Stimulated activated CD8-positive, alpha-beta memory T cell treated with anti-CD3 and anti-CD28 coated beads, Interleukin-15, amount 100 ng/mL, for 24 hours (primary cell): ENCODE data around the gene C16orf92.
"Not testable (repeated sequence)": the region's sequence is repeated elsewhere in the genome, so short reads cannot be mapped to it uniquely, and the experiment has no call there.

Experiments used
- DNase-seq: peaks from one replicate; pipeline ENCODE4 v3.0.0-alpha.2; 2020; ENCODE audit warnings: low read depth

Gene C16orf92

DNA sequence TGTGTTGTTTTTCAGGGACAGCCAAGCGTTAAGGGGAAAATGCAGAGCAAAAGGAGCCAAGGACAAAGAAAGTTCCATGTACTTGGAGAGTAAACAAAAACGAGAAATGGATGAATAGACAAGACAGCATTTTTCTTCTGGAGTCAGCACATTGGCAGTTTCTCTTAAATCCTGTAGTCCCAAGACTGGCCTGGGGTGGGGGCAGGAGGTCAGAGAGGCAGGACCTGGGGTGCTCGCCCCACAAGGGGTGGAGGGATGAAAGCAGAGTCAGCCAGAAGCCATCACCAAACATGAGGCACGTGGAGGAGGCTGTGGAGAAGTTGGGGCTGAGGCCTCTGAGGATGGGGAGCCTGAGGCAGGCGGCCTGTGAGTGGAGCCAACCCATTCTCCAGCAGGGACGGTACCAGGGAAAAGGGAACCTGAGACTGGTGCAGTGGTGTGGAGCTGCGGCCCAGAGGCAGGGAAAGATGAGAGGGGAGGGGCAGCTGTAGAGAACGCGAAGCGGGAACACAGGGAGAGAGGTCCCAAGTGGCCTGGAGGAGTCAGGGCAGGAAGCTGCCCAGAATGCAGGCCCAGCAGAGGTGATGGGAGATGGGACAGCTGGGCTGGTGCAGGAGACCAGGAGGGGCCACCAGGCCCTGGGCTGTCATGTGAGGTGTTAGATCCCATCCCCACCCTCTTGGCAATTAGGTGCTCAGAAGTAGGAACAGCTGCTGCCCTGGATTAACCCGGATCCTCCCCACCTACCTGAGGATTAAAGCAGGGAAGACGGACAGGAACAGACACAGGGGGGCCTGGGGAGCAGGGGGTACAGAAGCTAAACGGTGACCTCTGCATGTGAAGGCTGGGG, 4.8 kb downstream of the C16orf92 start:
- DNase-seq: no peak

DNA sequence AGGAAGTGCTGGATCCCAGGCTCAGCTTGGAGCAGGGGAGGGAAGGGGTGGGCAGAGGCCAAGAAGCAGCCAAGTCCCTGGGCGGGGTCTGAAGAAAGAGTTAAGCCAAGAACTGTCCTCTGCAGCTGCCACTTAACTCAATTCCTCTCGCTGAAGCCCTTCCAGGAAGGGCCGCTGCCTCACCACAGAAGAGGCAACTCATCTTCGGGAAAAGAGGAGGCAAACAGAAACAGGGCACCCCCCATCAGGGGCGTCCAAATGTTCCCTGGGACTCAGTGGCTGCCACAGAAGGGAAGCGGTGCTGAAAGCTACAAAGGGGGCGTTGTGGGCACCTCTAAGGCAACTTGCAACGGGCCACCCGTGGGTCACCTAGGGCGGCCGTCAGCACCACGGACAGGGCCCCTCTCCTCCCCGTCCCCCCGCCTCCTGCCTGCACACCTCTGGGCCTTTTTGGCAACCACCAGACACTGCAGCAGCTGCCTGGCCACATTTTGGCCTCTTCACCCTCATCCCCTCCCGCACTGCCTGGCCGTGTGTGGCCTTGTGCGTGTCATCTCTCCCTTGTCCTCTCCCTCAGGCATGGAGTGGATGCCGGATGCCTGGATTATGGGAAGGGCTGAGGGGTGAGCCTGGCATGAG, 5.6 kb downstream of the C16orf92 start:
- DNase-seq: no peak

DNA sequence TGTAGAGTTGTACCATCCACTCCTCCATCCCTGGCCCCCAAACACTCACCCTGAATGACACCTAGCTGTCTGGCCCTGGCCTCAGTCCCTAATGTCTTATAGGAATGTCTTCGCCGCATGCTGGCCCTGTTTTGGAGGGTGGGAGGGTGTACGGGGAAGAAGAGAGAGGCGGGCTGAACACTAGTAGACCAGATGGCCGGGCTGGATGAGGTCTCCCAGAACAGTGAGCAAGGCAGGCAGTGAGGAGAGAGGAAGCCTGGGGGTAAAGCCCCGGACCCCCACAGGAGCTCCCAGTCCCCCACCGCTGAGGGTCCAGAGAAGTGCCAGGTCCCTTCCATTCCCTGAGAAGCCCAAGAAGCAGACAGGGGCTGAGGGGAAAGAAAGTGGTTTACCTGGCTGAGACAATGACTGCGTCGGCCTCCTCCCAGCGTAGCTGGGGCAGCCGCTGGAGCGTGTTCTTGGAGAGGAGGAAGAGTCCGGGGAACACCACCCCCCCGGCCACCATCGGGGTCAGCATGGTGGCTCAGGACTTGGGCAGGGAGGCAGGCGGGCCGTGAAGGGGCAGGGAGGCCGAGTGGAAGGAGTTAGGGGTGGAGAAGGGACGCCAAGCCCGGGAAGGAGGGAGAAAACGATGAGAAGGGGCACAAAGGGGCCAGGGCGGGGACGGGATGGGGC, 7.2 kb downstream of the C16orf92 start:
- DNase-seq: no peak

DNA sequence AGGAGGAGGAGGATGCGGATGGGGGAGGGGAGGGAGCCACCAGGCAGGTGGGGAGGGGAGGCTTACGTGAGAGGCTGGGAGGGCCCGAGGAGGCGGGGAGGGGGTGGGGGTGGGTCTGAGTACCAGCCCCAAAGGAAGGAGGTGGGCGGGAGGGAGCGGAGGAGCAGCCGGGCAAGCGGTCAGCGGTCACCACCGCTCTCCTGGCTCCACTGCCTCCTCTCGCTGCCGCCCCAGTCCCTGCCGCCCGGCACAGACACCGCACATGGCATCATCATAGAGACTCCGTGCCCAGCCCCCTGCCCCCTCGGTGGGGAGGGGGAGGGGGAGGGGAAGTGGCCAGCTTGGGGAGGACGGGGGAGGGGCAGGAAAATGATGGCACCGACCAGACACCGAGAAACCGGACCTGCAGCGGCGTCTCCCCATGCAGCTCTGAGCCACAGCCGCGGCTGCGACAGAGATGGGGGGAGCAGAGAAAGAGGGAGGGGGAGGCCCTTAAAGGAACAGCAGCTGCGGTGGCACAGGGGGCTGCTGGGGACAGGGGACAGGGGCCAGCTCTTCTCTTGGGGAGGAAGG, 7.9 kb downstream of the C16orf92 start, which contains the start of gene TLCD3B:
Gene TLCD3B, minus strand, starts transcription at position 431 of the 573 bp plus-strand sequence. CDS start 744 bp downstream, outside the sequence.
- no peak for DNase-seq

- DNase-seq: no peak
These were observed 8.5 kb downstream of the C16orf92 start for GRCh38 chr16:30031477-30031918.

DNA sequence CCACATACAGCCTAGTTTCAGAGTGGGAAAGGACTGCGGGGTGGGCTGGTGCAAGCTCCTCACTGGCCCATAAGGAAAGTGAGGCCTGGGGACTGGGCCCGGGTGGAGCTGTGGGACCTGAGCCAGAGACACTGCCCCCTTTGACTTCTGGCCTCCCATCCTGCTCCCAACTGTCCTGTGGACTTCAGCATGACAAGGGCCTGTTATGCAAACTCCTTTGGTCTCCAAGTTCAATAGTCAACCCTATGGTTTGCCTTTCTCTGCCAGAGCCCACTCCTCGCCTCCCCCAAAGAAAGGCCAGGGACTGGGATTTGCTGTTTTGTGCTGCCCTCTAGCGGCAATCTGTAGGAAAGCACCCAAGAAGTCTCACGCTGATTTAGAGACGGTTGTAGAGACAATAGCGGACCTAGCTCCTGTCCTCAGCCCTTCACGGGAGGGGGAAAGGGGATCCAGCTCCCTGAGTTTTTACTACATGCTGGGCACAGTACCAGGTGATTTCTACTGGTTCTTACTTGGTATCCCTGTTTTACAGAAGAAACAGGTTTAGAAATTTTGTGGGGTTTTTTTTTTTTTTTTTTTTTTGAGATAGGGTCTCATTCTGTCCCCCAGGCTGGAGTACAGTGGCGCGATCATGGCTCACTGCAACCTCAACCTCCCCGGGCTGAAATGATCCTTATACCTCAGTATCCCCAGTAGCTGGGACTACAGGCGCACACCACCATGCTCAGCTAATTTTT, 9.3 kb downstream of the C16orf92 start:
- DNase-seq: no peak

DNA sequence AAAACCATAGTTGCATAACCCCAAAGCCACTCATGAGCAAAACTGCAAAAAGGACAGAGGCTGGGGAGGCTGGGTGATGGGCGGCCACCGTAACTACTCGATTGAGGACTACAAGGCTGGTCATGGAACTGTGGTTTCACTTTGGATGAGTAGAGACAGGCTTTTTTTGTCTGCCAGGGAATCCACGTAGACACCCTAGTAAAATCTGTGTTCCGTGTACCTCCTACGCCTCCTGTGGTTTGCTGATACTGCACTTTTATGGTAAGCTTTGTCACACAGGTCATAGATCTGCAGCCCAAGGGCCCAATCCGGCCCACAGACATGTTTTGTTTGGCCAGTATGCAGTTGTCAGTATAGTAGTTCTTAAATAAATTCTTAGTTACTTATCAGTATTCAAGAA, 10.3 kb downstream of the C16orf92 start:
- no peak for DNase-seq

DNA sequence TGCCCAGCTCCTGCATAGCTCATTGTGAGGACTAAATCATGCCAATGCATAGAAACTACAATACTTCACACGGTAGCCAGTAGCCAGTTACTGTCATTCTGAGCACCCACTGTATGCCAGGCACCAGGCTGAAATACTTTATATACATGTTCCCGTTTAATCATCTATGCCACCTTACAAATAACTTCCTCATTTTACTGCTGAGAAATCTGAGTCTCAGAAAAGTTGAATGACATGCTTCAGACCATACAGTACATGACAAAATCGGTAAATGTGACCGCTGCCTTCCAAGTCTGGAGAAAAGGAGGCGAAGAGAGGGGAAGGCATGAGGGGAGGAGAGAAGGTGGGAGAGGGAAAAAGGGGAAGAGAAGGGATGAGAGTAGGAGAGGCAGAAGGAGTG, 17.2 kb downstream of the C16orf92 start:
- DNase-seq: no peak

DNA sequence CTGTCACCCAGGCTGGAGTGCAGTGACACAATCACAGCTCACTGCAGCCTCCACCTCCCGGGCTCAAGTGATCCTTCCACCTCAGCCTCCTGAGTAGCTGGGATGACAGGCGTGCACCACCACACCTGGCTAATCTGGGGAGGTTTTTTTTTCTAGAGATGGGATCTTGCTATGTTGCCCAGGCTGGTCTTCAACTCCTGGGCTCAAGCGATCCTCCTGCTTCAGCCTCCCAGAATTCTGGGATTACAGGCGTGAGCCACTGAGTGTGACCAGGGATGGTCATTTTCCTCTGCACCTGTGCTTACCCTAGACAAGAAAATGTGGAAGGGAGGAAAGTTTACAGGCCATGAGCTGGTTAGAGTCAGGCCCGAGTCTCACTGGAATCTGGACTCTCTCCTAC, 17.7 kb downstream of the C16orf92 start:
- not testable (repeated sequence) for DNase-seq

DNA sequence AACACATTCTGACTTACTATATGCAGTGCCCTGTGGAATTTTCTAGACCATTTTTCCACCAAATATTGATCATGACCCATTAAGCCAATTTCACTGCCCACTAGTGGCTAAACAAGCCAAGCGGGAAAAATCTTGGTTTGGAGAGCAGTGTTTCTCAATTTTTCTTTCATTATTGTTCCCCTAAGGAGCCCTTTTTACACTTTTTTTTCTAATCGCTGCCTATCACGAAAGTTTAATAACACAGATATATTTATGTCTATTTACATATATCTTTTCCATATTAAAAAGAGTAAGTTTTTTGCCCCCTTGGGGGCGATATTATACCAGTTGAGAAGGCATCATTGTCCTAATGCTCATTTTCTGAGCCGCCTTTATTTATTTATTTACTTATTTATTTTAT, 18.8 kb downstream of the C16orf92 start:
- no peak for DNase-seq

DNA sequence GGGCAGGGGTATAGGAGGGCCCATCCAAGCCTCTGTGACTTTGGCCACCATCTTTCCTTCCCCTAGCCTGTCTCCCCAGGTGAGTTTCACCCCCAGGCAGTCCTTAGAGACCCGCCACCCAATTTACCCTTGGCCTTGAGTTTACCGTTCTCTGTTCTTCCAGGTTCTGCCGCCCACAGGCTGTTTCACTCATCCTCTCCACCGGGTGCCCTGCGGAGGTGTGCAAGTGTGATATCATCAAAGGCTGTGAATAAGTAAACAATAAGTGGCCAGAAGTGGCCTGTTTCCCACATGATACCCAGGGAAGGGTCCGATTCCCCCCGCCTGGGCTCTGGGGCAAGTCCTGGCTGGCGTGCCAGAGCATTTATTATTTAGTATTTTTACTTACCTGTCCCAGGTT, 23.2 kb downstream of the C16orf92 start:
- no peak for DNase-seq

DNA sequence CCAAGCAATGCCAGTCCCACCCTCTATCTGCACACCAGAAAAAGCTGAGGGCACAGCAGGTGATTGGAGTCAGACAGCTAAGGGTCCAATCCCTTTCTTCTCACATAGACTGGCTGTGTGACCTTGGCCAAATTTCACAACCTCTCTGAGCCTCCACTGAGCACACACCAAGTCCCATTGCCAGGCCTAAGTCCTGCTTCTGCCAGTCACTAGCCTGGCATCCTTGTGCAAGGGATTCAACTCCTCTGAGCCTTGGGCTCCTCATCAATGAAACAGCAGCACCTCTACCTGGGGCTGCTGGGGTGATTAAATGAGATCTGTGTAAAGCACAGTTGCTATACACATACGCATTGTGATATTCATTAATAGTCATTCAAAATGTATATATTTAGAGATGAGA, 23.6 kb downstream of the C16orf92 start:
- DNase-seq: no peak

DNA sequence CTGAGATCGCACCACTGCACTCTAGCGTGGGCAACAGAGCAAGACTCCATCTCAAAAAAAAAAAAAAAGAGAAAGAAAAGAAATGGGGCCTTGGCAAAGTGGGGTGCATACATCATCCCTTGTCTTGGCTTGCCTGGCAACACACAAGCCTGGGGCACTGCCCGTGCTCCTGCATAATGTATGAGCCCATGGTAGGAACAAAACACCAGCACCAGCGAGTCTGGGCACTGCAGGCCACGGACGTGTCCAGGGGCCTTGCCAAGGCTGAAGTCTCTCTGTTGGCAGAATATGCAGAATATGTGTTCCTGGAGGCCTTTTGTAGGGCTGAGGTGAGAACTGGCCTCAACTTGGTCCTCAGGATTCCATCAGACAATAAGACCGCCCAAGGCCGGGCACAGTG, 26.9 kb downstream of the C16orf92 start:
- no peak for DNase-seq

GRCh38 chr16:30051518-30051917, 28.5 kb downstream of the C16orf92 start:
- no peak for DNase-seq

DNA sequence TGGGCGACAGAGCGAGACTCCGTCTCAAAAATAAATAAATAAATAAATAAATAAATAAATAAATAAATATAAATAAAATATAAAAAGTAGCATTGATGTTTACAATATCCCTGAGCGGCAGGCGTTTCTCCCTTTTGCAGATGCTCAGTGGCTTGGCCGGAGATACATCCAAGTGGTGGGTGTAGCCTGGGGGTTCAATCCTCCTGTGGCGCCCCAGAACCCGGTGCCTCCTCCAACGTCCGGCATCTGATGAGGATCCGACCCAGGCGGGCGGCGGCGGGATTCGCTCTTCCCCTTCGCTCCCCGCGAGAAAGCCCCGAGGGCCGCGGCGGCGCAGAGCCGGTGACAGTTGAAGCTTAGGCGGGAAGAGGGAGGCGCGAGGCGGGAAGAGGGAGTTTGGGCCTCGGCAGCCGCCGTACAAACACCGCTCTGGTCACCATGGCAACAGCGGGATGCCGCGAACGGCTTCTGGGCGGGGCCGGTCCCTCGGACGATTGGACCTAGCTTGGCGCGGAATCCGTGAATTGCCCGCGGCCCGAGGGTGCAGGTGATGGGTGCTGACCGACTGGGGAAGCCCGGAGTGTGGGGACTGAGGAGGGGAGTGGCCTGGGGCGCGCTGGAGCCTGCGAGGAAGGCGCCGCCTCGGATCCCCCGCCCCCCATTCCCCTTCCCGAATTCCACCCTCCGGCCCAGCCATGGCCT, 29.8 kb downstream of the C16orf92 start:
- DNase-seq: peak; percentile 94

DNA sequence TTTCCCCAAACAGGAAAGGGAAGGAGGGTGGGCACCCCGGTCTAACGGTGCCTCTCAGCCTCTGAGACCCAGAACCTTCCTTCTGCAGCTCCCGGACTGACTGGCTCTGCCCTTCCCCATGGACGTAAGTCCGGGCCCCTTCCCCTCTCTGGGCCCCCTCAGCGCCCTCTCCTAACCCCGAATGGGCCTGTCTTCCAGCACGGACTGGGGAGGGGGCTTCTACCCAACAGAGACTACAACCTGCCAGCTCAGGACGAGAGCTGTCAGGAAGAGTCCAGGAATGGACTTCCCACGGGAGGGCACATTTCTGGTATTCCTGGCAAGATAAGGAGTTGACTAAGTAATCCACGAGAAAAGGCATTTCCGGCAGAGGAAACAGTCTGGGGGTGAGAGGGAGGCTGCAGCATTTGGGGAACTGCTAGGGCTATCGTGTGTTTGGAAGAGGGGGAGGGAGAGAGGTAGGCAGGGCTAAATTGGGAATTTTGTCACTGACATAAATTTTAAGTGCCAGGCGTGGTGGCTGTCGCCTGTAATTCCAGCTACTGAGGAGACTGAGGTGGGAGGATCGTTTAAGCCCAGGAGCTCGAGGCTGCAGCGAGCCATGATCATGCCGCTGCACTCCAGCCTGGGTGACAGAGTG, 30.5 kb downstream of the C16orf92 start:
- DNase-seq: no peak

- no peak for DNase-seq
These were observed 31.5 kb downstream of the C16orf92 start for GRCh38 chr16:30054451-30054850.

DNA sequence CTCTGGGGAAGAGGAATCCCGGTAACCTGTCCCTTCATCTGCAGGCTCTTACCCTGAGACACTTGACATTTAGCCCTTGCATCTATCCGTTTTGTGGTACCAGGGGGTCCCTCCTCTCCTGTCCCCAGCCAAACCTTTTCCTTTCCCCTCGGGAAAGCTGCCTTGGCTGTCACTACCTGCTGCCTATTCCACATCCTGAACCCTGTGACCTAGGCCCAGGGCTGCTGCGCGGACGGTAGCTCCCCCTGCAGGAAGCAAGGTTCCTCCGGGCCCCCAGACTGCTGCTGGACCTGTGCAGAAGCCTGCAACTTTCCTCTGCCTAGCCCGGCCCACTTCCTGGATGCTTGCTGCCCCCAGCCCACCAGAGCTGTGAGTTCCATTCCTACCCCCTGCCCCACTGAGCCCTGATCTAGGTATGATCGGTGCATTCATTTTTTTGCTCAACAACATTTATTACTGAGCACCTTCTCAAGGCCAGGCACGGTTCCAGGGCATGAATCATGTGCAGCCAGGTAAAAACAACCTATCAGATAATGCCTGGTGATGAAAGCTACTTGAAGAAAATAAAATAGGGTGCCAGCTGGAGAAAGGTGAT, 32.1 kb downstream of the C16orf92 start:
- no peak for DNase-seq

- no peak for DNase-seq
These were observed 37.3 kb downstream of the C16orf92 start for GRCh38 chr16:30060346-30060745.

- no peak for DNase-seq
These were observed 38.0 kb downstream of the C16orf92 start for GRCh38 chr16:30060836-30061554.
